ENCODE measurements around the gene BCAR1.
"Not testable (repeated sequence)": the region's sequence is repeated elsewhere in the genome, so short reads cannot be mapped to it uniquely, and the experiment has no call there.

BCAR1 gene

GRCh38 chr16:75281826-75282225 is 30.4 kb upstream of the BCAR1 start:
- no peak for DNase-seq (ENCODE audit: extremely low read depth, low read depth)
- no peak for TF ChIP-seq CTCF (IDR thresholded peaks at IDR 0.05; ENCODE audit: low read depth, low read length)

GRCh38 chr16:75281009-75281408 is 29.6 kb upstream of the BCAR1 start:
- not testable (repeated sequence) for DNase-seq (ENCODE audit: extremely low read depth, low read depth)

- no peak for TF ChIP-seq CTCF (IDR thresholded peaks at IDR 0.05; ENCODE audit: low read depth, low read length)
- DNase-seq (ENCODE audit: extremely low read depth, low read depth): no peak
These were observed 28.9 kb upstream of the BCAR1 start for GRCh38 chr16:75280331-75280804.

- no peak for TF ChIP-seq CTCF (IDR thresholded peaks at IDR 0.05; ENCODE audit: low read depth, low read length)
- DNase-seq (ENCODE audit: extremely low read depth, low read depth): no peak
These were observed 27.9 kb upstream of the BCAR1 start for GRCh38 chr16:75279305-75279704.

GRCh38 chr16:75273054-75273925 is 21.9 kb upstream of the BCAR1 start:
- no peak for TF ChIP-seq CTCF (IDR thresholded peaks at IDR 0.05; ENCODE audit: low read depth, low read length)
- no peak for DNase-seq (ENCODE audit: extremely low read depth, low read depth)

- DNase-seq (ENCODE audit: extremely low read depth, low read depth): not testable (repeated sequence)
These were observed 21.2 kb upstream of the BCAR1 start for GRCh38 chr16:75272629-75273028.

- DNase-seq (ENCODE audit: extremely low read depth, low read depth): no peak
- no peak for TF ChIP-seq CTCF (IDR thresholded peaks at IDR 0.05; ENCODE audit: low read depth, low read length)
These were observed 20.7 kb upstream of the BCAR1 start for GRCh38 chr16:75272097-75272551.

- no peak for DNase-seq (ENCODE audit: extremely low read depth, low read depth)
- TF ChIP-seq CTCF (IDR thresholded peaks at IDR 0.05; ENCODE audit: low read depth, low read length): no peak
These were observed 20.1 kb upstream of the BCAR1 start for GRCh38 chr16:75271441-75272096.

- not testable (repeated sequence) for DNase-seq (ENCODE audit: extremely low read depth, low read depth)
These were observed 17.9 kb upstream of the BCAR1 start for GRCh38 chr16:75269358-75269757.

All from AG09319 (cell line).